ENCODE results near the gene SLCO1C1. TPM values are rescaled to one million over a fixed set of nuclear protein-coding genes. Genes with fewer than 3 reads are reported as not detected.

SLCO1C1 gene
- total and polyA plus RNA-seq, 9 donors, result 0.12 to 0.60 TPM; not detected in 7

DNA sequence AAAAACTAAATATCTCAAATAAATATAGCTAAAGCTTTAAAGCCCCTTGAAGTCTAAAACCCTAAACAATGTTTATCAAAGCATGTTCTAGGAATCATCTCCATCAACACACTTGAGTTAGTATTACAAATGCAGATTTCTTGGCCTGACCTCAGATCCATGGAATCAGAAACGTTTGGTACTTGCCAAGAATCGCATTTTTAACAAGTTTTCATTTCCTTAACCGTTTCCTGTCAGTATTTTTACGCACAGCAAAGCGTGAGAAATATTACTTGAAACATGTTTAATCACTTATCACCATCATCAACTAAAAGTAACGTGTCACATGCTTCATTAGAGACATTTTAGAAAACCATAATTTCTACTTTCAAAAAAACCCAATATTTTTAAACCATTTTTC lies 9.7 kb downstream of the SLCO1C1 start:
- no peaks in the 10 kb centered on the region for H3K27me3 ChIP-seq
- WGBS, 3 donors, result 59 to 63% (median 63%) methylated on average over 6 of the region's 6 CpGs
- H3K9me3 ChIP-seq, result no peaks in the 10 kb centered on the region
- H3K4me3 ChIP-seq, result no peak overlapping the region
- intact Hi-C loops (cut with DNase I), result no loop called here
- DNase-seq, result no peak
- no peaks in the 10 kb centered on the region for H3K36me3 ChIP-seq
- TF ChIP-seq, protein P1, sequence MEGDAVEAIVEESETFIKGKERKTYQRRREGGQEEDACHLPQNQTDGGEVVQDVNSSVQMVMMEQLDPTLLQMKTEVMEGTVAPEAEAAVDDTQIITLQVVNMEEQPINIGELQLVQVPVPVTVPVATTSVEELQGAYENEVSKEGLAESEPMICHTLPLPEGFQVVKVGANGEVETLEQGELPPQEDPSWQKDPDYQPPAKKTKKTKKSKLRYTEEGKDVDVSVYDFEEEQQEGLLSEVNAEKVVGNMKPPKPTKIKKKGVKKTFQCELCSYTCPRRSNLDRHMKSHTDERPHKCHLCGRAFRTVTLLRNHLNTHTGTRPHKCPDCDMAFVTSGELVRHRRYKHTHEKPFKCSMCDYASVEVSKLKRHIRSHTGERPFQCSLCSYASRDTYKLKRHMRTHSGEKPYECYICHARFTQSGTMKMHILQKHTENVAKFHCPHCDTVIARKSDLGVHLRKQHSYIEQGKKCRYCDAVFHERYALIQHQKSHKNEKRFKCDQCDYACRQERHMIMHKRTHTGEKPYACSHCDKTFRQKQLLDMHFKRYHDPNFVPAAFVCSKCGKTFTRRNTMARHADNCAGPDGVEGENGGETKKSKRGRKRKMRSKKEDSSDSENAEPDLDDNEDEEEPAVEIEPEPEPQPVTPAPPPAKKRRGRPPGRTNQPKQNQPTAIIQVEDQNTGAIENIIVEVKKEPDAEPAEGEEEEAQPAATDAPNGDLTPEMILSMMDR (IDR thresholded peaks at IDR 0.05), result no peak
- TF ChIP-seq EP300 (IDR thresholded peaks at IDR 0.05), result no peak
- TF ChIP-seq POLR2A (IDR thresholded peaks at IDR 0.05), result no peak
- no peaks in the 10 kb centered on the region for H3K4me1 ChIP-seq (ENCODE audit: insufficient read depth)
- H3K27ac ChIP-seq, result no peak overlapping the region

DNA sequence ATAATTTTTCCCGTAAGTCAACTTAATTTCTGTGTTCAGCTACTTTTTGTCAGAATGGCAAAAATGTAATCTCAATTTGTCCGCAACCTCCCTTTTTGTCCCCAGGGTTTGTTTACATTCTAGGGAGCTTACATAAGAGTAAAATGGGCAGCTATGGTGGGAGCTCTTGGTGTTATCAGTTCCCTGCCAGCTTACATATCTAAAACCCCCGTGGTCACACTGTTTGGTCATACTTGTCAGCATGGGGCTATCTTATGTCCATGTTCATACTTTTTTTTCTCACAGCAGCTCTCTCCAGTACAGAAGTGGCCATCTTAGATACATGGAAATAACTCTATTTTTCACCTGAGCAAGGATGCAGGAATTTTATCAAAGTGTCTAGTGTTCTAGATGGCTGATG lies 16.7 kb downstream of the SLCO1C1 start:
- no peaks in the 10 kb centered on the region for H3K27me3 ChIP-seq
- H3K4me3 ChIP-seq, result no peak overlapping the region
- H3K27ac ChIP-seq, result no peak overlapping the region
- TF ChIP-seq POLR2A (IDR thresholded peaks at IDR 0.05), result no peak
- TF ChIP-seq, protein P1 (IDR thresholded peaks at IDR 0.05), result no peak
- no peak for TF ChIP-seq EP300 (IDR thresholded peaks at IDR 0.05)
- H3K4me1 ChIP-seq (ENCODE audit: insufficient read depth), result no peaks in the 10 kb centered on the region
- intact Hi-C loops (cut with DNase I), result no loop called here
- no peaks in the 10 kb centered on the region for H3K36me3 ChIP-seq
- DNase-seq, result no peak
- WGBS, 3 donors, result 60 to 64% (median 60%) methylated on average over 3 of the region's 3 CpGs
- H3K9me3 ChIP-seq, result no peaks in the 10 kb centered on the region

DNA sequence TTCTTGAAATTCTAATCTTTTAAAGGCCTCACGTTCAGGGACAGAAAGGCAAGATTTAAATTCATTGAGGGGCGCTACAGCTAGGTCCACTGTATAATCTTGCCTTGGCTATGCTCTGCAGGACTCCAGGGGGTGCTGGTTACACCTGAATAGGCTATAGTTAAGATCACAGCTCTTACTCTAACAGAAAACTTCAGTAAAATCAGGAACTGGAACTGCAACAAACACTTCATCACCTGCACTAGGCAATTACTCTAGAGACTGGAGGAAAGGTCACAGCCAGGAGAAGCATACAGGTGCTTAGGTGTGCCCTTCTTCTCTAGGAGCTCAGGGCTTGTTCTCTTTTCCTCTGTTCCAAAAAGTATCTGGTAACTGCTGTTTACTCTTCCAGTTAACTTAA lies 20.9 kb downstream of the SLCO1C1 start:
- Histone ChIP-seq H3K36me3 (no peaks in the 10 kb centered on the region), H3K4me3 (no peak overlapping the region), H3K27ac (no peak overlapping the region), H3K4me1 (ENCODE audit: insufficient read depth) (no peaks in the 10 kb centered on the region), H3K9me3 (no peaks in the 10 kb centered on the region), H3K27me3 (no peaks in the 10 kb centered on the region)
- no peak for TF ChIP-seq EP300 (IDR thresholded peaks at IDR 0.05)
- TF ChIP-seq, protein P1 (IDR thresholded peaks at IDR 0.05), result no peak
- TF ChIP-seq POLR2A (IDR thresholded peaks at IDR 0.05), result no peak
- no peak for DNase-seq
- intact Hi-C loops (cut with DNase I), result no loop called here
- 58 to 65% (median 60%) methylated on average over 2 of the region's 2 CpGs for WGBS, 3 donors

DNA sequence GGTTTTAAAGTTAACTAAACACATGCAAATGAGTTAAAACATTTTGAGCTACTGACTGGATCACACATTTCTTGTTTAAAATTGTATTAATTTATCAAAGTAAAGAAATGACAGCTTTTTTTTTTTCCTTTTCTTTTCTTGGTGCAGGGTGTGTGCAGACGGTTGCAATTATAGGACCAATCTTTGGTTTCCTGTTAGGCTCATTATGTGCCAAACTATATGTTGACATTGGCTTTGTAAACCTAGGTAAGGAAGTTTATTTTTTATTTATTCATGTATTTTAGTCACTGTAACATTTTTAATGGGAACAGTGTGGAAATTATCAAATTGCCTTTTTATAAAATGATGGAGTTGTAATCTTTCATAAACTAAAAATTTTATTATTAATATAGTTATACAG lies 21.9 kb downstream of the SLCO1C1 start:
- Histone ChIP-seq H3K27me3 (no peaks in the 10 kb centered on the region), H3K9me3 (no peaks in the 10 kb centered on the region), H3K27ac (no peak overlapping the region), H3K4me3 (no peak overlapping the region), H3K4me1 (ENCODE audit: insufficient read depth) (no peaks in the 10 kb centered on the region), H3K36me3 (no peaks in the 10 kb centered on the region)
- intact Hi-C loops (cut with DNase I), result no loop called here
- DNase-seq, result no peak
- no peak for TF ChIP-seq EP300 (IDR thresholded peaks at IDR 0.05)
- no peak for TF ChIP-seq POLR2A (IDR thresholded peaks at IDR 0.05)
- TF ChIP-seq, protein P1 (IDR thresholded peaks at IDR 0.05), result no peak
- 73 to 78% (median 73%) methylated on average over 1 of the region's 1 CpG for WGBS, 3 donors

DNA sequence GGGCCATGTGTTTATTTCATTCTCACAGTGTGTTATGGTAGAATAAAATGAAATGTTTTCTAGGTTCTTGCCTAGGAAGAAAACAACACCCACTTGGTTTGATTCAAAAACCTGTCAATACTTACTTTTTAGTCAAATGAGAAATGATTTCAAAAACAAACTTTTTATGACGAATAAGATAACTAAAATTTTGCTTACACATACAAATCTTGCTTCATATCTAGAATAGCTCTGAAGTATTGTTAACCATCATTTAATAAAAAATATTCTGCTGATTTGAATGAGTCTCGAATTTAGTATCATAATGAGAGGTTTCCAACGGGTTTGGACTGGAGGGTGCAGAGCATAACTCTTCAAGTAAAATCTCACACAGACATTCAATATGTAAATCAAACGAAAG lies 23.2 kb downstream of the SLCO1C1 start:
- DNase-seq, result no peak
- Histone ChIP-seq H3K36me3 (no peaks in the 10 kb centered on the region), H3K4me3 (no peak overlapping the region), H3K9me3 (no peaks in the 10 kb centered on the region), H3K27me3 (no peaks in the 10 kb centered on the region), H3K4me1 (ENCODE audit: insufficient read depth) (no peaks in the 10 kb centered on the region), H3K27ac (no peak overlapping the region)
- intact Hi-C loops (cut with DNase I), result no loop called here
- TF ChIP-seq POLR2A (IDR thresholded peaks at IDR 0.05) (no peak), EP300 (IDR thresholded peaks at IDR 0.05) (no peak)
- TF ChIP-seq, protein P1 (IDR thresholded peaks at IDR 0.05), result no peak
- 81 to 87% (median 86%) methylated on average over 4 of the region's 4 CpGs for whole genome bisulfite sequencing, 3 donors
